ENCODE measurements around the gene GUCY1A2. TPM values are rescaled to one million over a fixed set of nuclear protein-coding genes. Genes with fewer than 3 reads are reported as not detected.

The GUCY1A2 gene
- total RNA-seq, 2 donors from 2014 or later: 0.77 to 1.2 TPM

DNA sequence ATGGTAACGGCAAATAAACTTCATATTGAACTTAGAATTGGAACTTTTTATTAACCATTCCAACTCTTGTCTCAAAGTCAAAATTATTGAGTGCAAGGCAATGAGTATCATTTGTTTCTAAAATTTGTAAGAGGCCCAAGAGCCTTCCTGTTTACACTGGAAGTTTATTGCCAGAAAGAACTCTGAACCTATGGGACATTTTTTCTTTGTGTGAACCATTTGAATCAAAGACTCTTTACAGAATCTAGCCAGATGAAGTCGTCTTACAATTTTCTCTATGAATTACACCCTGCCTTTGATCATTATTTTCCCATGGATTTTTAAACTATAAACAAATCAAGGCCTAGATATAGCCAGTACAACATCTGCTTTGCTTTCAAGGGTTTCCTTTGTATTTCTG, 2.3 kb upstream of the GUCY1A2 start:
- Histone ChIP-seq H3K27ac (no peak overlapping the region), H3K9me3 (no peaks in the 10 kb centered on the region), H3K4me3 (no peak overlapping the region), H3K27me3 (peaks cover 23% of the 10 kb centered on the region), H3K9ac (ENCODE audit: low read depth in 2 of 2, low read length in 2 of 2) (no peak overlapping the region), H3K4me1 (no peaks in the 10 kb centered on the region), H3K36me3 (no peaks in the 10 kb centered on the region)
- no peak for DNase-seq
- intact Hi-C loops (cut with DNase I): no loop called here
- TF ChIP-seq, protein P1, sequence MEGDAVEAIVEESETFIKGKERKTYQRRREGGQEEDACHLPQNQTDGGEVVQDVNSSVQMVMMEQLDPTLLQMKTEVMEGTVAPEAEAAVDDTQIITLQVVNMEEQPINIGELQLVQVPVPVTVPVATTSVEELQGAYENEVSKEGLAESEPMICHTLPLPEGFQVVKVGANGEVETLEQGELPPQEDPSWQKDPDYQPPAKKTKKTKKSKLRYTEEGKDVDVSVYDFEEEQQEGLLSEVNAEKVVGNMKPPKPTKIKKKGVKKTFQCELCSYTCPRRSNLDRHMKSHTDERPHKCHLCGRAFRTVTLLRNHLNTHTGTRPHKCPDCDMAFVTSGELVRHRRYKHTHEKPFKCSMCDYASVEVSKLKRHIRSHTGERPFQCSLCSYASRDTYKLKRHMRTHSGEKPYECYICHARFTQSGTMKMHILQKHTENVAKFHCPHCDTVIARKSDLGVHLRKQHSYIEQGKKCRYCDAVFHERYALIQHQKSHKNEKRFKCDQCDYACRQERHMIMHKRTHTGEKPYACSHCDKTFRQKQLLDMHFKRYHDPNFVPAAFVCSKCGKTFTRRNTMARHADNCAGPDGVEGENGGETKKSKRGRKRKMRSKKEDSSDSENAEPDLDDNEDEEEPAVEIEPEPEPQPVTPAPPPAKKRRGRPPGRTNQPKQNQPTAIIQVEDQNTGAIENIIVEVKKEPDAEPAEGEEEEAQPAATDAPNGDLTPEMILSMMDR (IDR thresholded peaks at IDR 0.05): no peak

DNA sequence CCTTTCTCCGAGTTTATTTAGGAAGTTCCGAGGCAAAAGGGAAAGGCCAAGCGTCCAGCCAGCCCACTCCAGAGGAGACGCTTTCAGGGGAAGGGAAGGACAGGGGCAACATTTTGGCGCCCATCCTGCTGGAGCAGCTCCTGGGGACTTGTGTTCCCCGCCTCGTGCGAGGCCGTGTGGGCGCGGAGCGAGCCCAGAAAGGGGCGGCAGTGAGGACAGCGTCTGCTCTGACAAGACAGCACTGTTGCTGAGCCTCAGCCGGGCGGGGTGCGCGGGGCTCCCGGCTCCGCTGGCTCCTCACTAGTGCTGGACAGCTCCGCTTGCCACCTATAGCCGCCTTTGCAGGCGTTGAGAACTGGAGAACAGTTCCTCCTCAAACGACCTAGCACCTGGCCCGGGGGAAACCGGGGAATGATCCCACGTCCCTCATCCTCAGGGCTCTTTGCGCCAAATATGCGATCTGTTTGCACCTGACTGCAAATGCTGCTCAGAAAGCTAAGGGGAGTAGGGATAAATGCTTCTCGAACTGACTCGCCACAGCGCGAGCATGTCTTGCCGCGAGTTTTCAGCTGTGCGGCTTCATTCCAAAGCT, 722 bp upstream of the GUCY1A2 start:
- Histone ChIP-seq H3K27me3 (peaks cover 23% of the 10 kb centered on the region), H3K9me3 (no peaks in the 10 kb centered on the region), H3K4me1 (no peaks in the 10 kb centered on the region), H3K27ac (no peak overlapping the region), H3K36me3 (no peaks in the 10 kb centered on the region), H3K4me3 (no peak overlapping the region), H3K9ac (ENCODE audit: low read depth in 2 of 2, low read length in 2 of 2) (no peak overlapping the region)
- TF ChIP-seq, protein P1 (IDR thresholded peaks at IDR 0.05): no peak
- intact Hi-C loops (cut with DNase I): no loop called here
- peak; percentile 23 for DNase-seq

DNA sequence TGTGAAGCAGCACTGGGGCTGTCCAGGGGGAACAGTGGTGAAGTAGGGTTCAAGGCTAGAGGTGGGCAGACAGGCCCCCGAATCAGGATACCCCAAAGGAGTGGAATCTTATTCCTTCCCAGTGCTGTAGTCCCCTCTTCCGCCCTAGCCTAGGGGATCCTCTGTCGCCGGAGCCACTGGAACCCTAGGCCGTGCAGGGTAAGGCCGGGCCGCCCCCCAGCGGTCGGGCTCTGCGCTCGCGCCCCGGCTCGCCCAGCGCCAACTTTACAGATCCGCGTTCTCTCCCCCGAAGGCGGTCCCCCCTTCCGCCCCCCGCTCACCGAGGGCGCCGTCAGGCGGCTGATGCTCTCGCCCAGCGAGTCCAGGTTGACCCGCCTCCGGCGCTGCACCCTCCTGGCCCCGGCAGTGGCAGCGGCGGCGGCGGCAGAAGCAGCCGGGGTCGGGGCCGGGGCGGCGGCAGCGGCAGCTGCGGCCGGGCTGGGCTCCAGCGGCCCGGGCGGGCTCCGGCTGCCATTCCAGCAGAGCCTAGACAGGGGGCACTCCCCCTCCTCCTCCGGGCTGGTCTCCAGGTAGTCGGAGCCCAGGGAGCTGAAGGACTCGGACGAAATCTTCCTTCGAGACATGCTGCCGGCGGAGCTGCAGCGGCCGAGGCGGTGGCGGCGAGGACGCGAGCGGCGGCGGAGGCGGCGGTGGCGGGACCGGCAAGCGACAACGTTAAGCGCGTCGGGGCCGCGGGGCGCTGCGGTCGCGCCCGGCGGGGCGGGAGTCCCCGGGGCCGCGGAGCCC, 650 bp downstream of the GUCY1A2 start:
- TF ChIP-seq, protein P1 (IDR thresholded peaks at IDR 0.05): no peak
- no peak for DNase-seq
- Histone ChIP-seq H3K4me1 (no peaks in the 10 kb centered on the region), H3K4me3 (peak overlapping the region; percentile 13), H3K9me3 (no peaks in the 10 kb centered on the region), H3K36me3 (no peaks in the 10 kb centered on the region), H3K27ac (no peak overlapping the region), H3K27me3 (peaks cover 23% of the 10 kb centered on the region), H3K9ac (ENCODE audit: low read depth in 2 of 2, low read length in 2 of 2) (no peak overlapping the region)
- intact Hi-C loops (cut with DNase I): no loop called here

DNA sequence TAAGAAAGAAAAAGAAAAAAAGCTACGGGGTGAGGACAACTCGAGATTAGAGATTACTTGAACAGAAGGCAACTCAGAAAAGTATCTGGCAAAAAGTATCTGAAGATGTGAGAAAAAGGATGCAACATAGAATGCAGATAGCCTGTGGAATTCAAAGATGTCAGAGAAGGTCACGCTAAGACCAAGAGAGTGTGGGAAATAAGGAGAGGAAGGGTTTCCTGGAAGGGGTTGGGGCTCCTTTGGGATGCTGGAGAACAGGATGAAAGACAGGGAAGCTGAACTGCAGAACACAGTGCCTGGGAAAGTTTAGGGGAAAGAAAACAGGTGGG, 1.2 kb downstream of the GUCY1A2 start:
- intact Hi-C loops (cut with DNase I): no loop called here
- DNase-seq: no peak
- Histone ChIP-seq H3K9ac (ENCODE audit: low read depth in 2 of 2, low read length in 2 of 2) (no peak overlapping the region), H3K27ac (no peak overlapping the region), H3K4me1 (no peaks in the 10 kb centered on the region), H3K9me3 (no peaks in the 10 kb centered on the region), H3K27me3 (peaks cover 23% of the 10 kb centered on the region), H3K4me3 (peak overlapping the region; percentile 13), H3K36me3 (no peaks in the 10 kb centered on the region)
- TF ChIP-seq, protein P1 (IDR thresholded peaks at IDR 0.05): no peak

DNA sequence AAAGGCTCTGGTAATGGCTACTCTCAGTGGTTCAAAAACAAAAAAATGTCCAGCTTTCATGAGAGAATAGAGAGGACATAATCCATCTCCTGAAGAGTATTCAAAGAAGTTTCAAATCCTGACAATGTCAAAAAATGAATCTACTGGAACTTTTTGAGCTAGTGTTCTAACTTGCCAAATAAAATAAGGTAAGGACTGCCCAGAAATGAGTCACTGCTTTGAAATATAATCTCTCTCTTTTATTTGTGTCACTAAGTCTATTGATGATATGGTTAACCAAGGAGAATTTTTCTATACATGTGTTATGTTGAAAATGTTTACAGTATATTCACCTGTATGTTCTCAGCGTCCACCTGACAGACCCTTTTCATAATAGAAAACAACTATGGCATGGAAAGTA, 3.4 kb downstream of the GUCY1A2 start:
- Histone ChIP-seq H3K4me1 (no peaks in the 10 kb centered on the region), H3K9me3 (no peaks in the 10 kb centered on the region), H3K27ac (no peak overlapping the region), H3K36me3 (no peaks in the 10 kb centered on the region), H3K27me3 (peaks cover 23% of the 10 kb centered on the region), H3K4me3 (no peak overlapping the region), H3K9ac (ENCODE audit: low read depth in 2 of 2, low read length in 2 of 2) (no peak overlapping the region)
- no peak for DNase-seq
- TF ChIP-seq, protein P1 (IDR thresholded peaks at IDR 0.05): no peak
- intact Hi-C loops (cut with DNase I): no loop called here
